Umbilical cord (tissue), 2 donors: ENCODE measurements around the gene LETM1. TPM values are rescaled to one million over a fixed set of nuclear protein-coding genes. Genes with fewer than 3 reads are reported as not detected.
A peak's percentile ranks its signal among the peaks of the same experiment; 100 is the strongest.

ENCODE experiments used
- DNase-seq: peaks from one replicate; pipeline ENCODE4 v3.0.0-alpha.2; 2015; ENCODE audit warnings: low spot score
- total RNA-seq: library from RNA; depleted of rRNA; stranded (reverse); fragments of >200 nt; gene quantifications from one replicate; pipeline ENCODE4 v1.2.3, GENCODE V29; 2014; ENCODE audit warnings: low replicate concordance; ENCODE audit not compliant: insufficient read depth

The LETM1 gene
- 37.6 TPM for total RNA-seq

- DNase-seq: peak; percentile 95
Measured at GRCh38 chr4:1856071-1856942, at the start of gene LETM1. TSS of gene LETM1 (minus strand) at chr4:1856156. CDS start at chr4:1855950, 206 bp downstream.

DNA sequence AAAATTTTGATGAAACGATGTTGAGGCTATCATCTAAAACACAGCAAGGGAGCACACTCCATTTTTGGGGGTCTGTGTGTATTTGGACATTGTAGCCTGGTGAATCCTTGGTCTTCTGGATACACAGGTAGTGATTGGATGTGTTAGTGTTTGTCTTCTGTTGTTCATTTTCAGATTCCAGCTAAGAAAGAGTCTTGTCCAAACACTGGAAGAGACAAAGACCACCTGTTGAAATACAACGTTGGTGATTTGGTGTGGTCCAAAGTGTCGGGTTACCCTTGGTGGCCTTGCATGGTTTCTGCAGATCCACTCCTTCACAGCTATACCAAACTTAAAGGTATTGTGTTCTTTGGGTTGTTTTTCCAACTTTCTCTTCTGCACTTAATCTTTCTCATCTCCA is 48.1 kb upstream of the LETM1 start:
- DNase-seq: no peak

DNA sequence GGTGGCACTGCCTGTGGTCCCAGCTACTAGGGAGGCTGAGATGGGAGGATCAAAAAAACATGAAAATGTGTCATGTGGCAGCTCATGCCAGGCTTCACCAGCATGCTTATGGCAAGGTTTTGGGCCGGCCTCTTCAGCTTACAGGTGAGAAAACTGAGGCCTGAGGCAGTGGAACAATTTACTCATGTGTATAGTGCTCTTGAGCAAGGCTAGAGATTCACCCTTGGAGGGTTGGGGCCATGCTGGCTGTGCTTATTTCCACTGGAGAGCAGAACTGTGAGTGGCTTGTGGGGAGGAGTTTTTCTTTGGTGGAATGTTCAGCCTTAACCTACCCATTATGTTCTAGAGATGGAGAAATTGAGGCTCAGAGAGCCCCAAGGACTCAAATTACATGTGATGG is 47.1 kb upstream of the LETM1 start:
- DNase-seq: no peak

DNA sequence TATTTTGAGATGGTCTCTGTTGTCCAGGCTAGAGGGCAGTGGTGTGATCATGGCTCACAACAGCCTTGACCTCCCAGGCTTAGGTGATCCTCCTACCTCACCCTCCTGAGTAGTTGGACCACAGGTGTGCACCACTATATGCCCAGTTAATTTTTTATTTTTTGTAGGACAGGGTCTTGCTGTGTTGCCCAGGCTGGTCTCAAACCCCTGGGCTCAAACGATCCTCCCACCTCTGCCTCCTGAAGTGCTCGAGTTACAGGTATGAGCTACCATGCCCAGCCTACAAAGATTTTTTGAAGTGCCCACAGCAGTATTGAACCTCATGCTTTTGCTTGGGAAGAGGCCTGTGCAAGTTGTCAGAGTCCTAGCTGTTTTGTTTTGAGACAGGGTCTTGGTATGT is 46.3 kb upstream of the LETM1 start:
- DNase-seq: no peak

GRCh38 chr4:1901127-1901526 is 45.2 kb upstream of the LETM1 start:
- no peak for DNase-seq

GRCh38 chr4:1900624-1901023 is 44.7 kb upstream of the LETM1 start:
- no peak for DNase-seq

GRCh38 chr4:1900087-1900433 is 44.1 kb upstream of the LETM1 start:
- DNase-seq: no peak

DNA sequence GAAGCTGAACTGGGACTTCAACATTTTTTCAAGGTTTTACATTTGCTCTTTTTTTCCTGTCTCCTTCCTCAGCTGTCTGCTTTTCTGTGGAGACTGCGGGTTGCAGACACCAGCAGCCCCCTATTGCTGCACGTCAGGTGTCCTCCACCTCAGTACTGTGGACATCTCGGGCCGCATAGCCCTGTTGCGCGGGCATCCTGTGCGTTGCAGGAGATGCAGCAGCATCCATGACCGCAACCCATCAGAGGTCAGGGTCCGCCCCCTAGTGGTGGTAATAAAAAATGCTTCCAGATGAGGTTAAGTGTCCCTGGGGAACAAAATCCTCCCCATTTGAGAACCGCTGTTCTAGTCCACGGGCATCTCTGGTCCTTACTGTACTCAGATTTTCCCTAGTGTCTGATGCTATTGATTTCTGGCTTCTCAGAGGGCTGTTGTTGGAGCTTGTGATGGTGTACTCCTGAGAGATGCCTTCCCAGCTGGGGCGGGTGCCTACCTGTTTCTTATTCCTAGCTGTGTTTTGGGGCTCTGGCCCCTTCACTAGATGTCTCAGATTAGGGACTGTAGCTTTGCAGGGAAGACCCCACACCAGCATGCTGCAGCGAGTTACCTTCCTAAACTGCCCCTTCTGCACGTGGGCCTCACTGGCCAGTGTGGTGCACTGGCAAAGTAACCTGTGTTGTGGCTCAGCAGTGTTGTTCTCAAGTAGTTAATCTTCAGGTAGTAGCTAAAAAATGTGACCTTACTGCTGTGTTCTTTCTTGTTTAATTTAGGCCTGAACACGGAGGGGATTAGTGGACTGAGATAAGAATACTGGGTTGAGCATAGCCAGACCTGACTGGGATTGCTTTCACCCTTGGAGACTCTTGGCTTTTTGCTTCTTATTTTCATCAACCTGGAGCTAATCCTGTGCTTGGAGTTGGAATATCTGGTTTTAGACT is 43.5 kb upstream of the LETM1 start:
- peak; percentile 77 for DNase-seq

DNA sequence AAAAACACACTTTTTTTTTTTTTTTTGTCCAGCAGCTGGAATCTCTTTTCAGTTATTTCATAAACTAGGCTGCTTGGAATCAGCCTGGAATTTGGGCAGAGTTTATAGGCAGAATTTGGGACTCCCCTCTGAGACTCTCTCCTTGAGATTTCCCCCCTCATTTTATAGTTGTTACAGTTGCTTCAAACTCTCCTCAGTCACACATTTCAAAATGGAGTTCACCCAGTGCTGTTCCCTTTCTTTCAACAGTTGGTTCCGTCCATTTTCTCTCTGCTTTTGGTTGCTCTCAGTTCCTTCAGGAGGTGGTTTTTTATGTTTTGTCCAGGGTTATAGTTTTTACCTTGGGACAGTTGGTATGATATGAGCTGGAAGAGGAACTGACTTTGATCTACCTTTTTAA is 42.7 kb upstream of the LETM1 start:
- no peak for DNase-seq

DNA sequence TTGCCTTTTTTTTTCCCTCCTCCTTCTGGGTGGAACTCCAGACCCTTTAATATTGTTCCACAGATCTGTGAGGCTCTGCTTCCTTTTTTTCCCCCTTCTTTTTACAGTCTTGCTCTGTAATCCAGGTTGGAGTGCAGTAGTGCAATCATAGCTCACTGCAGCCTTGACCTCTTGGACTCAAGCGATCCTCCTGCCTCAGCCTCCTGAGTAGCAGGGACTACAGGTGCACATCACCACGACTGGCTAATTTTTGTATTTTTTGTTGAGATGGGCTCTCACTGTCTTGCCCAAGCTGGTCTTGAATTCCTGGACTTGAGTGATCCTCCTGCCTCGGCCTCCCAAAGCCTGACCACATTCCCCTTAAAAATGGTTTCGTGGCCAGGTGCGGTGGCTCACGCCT is 42.1 kb upstream of the LETM1 start:
- DNase-seq: no peak

- DNase-seq: no peak
Measured at GRCh38 chr4:1896658-1896991, 40.7 kb upstream of the LETM1 start.

- DNase-seq: no peak
Measured at GRCh38 chr4:1895971-1896657, 40.2 kb upstream of the LETM1 start.

- DNase-seq: no peak
Measured at GRCh38 chr4:1890979-1891570, 35.1 kb upstream of the LETM1 start.

DNA sequence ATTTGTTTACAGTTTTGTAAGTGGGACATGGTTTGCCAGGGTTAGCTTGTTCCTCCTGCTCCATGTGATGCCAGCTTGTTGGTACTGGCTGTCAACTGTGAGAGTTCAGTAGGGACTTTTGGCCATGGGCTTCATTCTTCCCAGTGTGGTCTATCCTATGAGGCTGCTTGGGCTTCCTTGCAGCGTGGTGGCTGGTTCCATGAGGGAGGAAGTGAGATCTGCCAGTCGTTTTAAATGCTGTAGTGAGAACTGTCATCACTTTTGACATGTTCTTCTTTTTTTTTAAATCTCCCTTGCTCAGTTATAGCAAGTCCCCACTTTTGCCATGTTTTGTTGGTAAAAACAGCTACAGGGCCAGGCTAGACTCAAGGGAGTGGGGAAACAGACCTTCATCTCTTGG is 31.1 kb upstream of the LETM1 start:
- DNase-seq: no peak

GRCh38 chr4:1885414-1885813 is 29.5 kb upstream of the LETM1 start:
- no peak for DNase-seq

- DNase-seq: no peak
Measured at GRCh38 chr4:1883583-1883982, 27.6 kb upstream of the LETM1 start.

DNA sequence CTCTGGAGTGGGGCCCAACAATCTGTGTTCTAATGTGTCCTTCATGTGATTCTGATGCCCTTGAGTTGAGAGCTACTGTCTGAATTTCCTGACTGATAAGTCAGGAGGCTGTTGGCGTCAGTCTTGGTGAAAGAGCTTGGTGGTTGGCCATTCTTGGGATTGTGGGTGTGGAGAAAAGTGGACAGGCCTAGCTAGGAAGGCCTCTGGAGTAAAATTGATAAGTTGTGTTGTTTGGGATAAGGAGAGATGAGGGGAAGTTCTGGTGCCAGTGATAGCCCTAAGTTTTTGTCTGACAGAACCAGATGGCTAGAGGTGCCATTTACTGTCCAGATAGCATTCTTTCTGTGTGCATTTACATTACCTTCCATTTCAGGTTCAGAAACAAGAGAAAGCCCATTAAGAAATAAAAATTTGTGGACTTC is 26.9 kb upstream of the LETM1 start:
- no peak for DNase-seq

DNA sequence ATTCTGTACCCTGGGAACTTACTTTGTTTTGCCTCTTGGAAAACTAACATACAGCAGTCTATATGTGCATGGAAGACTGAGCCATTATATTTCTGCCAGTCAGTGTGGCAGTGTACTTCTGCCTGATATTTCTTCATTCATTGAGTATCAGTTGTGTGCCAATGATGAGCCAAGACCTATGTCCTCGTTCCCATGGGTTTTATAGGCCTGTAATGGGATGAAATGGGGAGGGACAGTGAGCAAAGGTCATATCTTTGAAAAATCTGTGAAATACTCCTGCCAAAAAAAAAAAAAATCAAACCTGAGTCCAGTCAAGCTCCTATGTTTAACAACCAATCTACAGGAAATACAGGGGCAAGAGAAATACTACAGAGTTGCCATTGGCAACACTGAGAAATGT is 24.4 kb upstream of the LETM1 start:
- DNase-seq: no peak

- DNase-seq: no peak
Measured at GRCh38 chr4:1879485-1879884, 23.5 kb upstream of the LETM1 start.

GRCh38 chr4:1874201-1874600 is 18.2 kb upstream of the LETM1 start:
- no peak for DNase-seq

DNA sequence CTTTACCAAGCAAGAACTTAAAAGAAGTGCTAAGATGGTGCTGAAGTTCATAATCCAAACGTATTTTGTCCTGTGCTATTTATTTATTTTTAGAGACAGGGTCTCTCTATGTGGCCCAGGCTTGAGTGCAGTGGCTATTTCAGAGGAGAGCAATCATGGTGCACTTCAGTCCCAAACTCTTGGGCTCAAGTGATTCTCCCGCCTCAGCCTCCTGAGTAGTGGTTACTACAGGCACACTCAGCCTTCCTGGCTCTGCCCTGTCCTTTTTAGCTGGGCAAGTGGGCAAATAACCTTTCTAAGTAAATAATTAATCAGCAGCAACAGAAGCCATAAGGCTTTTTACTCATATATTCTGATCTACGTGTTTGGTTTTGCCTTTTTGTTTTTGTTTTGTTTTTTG is 17.8 kb upstream of the LETM1 start:
- DNase-seq: no peak

DNA sequence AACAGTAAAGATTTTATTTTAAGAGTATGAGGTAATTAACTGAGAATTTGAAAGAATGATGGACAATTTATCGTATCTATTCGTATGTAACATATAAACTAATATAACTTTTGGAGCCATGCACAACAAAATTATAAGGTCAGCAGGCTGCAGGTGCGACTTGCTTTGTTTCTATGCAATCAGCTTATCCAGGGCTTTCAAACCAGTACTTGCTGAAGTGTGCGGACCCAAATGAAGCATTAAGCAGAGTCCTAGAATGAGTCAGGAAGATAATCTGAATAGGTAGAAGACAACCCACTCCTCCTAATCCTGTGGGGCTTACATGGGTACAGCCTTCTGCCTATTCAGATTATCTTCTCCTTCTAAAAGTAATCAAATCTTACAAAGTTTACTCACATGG is 17.3 kb upstream of the LETM1 start:
- no peak for DNase-seq
